Measurements from ENCODE around the gene IQUB.

IQUB gene

GRCh38 chr7:123463890-123464289 lies 70.5 kb downstream of the IQUB start:
- Histone ChIP-seq H3K79me2 (ENCODE audit: control insufficient read depth, low read length) (no peaks in the 10 kb centered on the region), H3K4me2 (ENCODE audit: low read length) (no peak overlapping the region), H3K4me1 (ENCODE audit: control insufficient read depth, low read length) (no peaks in the 10 kb centered on the region), H3K9me2 (replicated peaks; ENCODE audit: control insufficient read depth, low read length) (no peaks in the 10 kb centered on the region), H3K4me3 (ENCODE audit: low read length) (no peak overlapping the region), H3K27ac (ENCODE audit: low read depth, low read length) (no peak overlapping the region), H3K27me3 (ENCODE audit: control insufficient read depth, low read length) (no peaks in the 10 kb centered on the region), H3K36me3 (ENCODE audit: control insufficient read depth, low read length) (no peaks in the 10 kb centered on the region), H3K9me3 (ENCODE audit: control insufficient read depth, insufficient read depth, low read length) (no peaks in the 10 kb centered on the region), H3F3A (ENCODE audit: control insufficient read depth, insufficient read depth) (no peaks in the 10 kb centered on the region), H4K20me1 (ENCODE audit: control insufficient read depth, insufficient read depth, low read depth, low read length) (no peaks in the 10 kb centered on the region)
- TF ChIP-seq EZH2phosphoT487 (IDR thresholded peaks at IDR 0.05; ENCODE audit: borderline replicate concordance, low read length) (no peak), CTCF (IDR thresholded peaks at IDR 0.05; ENCODE audit: low read depth, low read length, poor library complexity, severe bottlenecking) (no peak)

- TF ChIP-seq EZH2phosphoT487 (IDR thresholded peaks at IDR 0.05; ENCODE audit: borderline replicate concordance, low read length) (no peak), CTCF (IDR thresholded peaks at IDR 0.05; ENCODE audit: low read depth, low read length, poor library complexity, severe bottlenecking) (no peak)
- no peaks in the 10 kb centered on the region for H3K27me3 ChIP-seq (ENCODE audit: control insufficient read depth, low read length)
- no peaks in the 10 kb centered on the region for H3K9me2 ChIP-seq (replicated peaks; ENCODE audit: control insufficient read depth, low read length)
- no peaks in the 10 kb centered on the region for H3K36me3 ChIP-seq (ENCODE audit: control insufficient read depth, low read length)
- no peaks in the 10 kb centered on the region for H3K9me3 ChIP-seq (ENCODE audit: control insufficient read depth, insufficient read depth, low read length)
- H3F3A ChIP-seq (ENCODE audit: control insufficient read depth, insufficient read depth): no peaks in the 10 kb centered on the region
- H3K4me3 ChIP-seq (ENCODE audit: low read length): no peak overlapping the region
- no peak overlapping the region for H3K27ac ChIP-seq (ENCODE audit: low read depth, low read length)
- H3K79me2 ChIP-seq (ENCODE audit: control insufficient read depth, low read length): no peaks in the 10 kb centered on the region
- H3K4me1 ChIP-seq (ENCODE audit: control insufficient read depth, low read length): no peaks in the 10 kb centered on the region
- no peaks in the 10 kb centered on the region for H4K20me1 ChIP-seq (ENCODE audit: control insufficient read depth, insufficient read depth, low read depth, low read length)
- H3K4me2 ChIP-seq (ENCODE audit: low read length): no peak overlapping the region
Observed at GRCh38 chr7:123460616-123461015, 73.8 kb downstream of the IQUB start.

- TF ChIP-seq CTCF (IDR thresholded peaks at IDR 0.05; ENCODE audit: low read depth, low read length, poor library complexity, severe bottlenecking) (no peak), EZH2phosphoT487 (IDR thresholded peaks at IDR 0.05; ENCODE audit: borderline replicate concordance, low read length) (no peak)
- H3K79me2 ChIP-seq (ENCODE audit: control insufficient read depth, low read length): no peaks in the 10 kb centered on the region
- no peaks in the 10 kb centered on the region for H3K9me2 ChIP-seq (replicated peaks; ENCODE audit: control insufficient read depth, low read length)
Observed at GRCh38 chr7:123455965-123456470, 78.4 kb downstream of the IQUB start.

More at GRCh38 chr7:123455965-123456470, 78.4 kb downstream of the IQUB start:
- Histone ChIP-seq H3K9me3 (ENCODE audit: control insufficient read depth, insufficient read depth, low read length) (no peaks in the 10 kb centered on the region), H3K27ac (ENCODE audit: low read depth, low read length) (no peak overlapping the region), H3K4me2 (ENCODE audit: low read length) (no peak overlapping the region), H3K4me3 (ENCODE audit: low read length) (no peak overlapping the region), H4K20me1 (ENCODE audit: control insufficient read depth, insufficient read depth, low read depth, low read length) (no peaks in the 10 kb centered on the region), H3K36me3 (ENCODE audit: control insufficient read depth, low read length) (no peaks in the 10 kb centered on the region), H3F3A (ENCODE audit: control insufficient read depth, insufficient read depth) (no peaks in the 10 kb centered on the region), H3K4me1 (ENCODE audit: control insufficient read depth, low read length) (no peaks in the 10 kb centered on the region), H3K27me3 (ENCODE audit: control insufficient read depth, low read length) (no peaks in the 10 kb centered on the region)

Measured in DOHH2 (cell line).